GM06990 (cell line): ENCODE measurements around the gene ANKRD33B.

Source experiments
- DNase-seq: peaks from one replicate; pipeline ENCODE4 v3.0.0-alpha.2; 2011; ENCODE audit not compliant: insufficient read length; ENCODE audit errors: extremely low read depth
- H3K27me3 ChIP-seq: replicated peaks from 2 replicates; pipeline ENCODE4 v1.6.0; 2011; ENCODE audit warnings: low read length; ENCODE audit not compliant: control insufficient read depth, insufficient read depth
- H3K36me3 ChIP-seq: 2 replicates; pipeline ENCODE4 v1.5.1; 2011; ENCODE audit warnings: low read length; ENCODE audit not compliant: control insufficient read depth, insufficient read depth
- H3K4me3 ChIP-seq: replicated peaks from 2 replicates; pipeline ENCODE4 v1.5.1; 2011; ENCODE audit warnings: low read depth, mild to moderate bottlenecking, control low read depth, low read length
- TF ChIP-seq, protein P1 (sequence below): IDR thresholded peaks from 2 replicates; pipeline ENCODE4 v1.5.1; 2011; ENCODE audit warnings: low read length, control low read depth, mild to moderate bottlenecking, inconsistent platforms; ENCODE audit not compliant: insufficient read depth, poor library complexity, severe bottlenecking

Gene ANKRD33B

DNA sequence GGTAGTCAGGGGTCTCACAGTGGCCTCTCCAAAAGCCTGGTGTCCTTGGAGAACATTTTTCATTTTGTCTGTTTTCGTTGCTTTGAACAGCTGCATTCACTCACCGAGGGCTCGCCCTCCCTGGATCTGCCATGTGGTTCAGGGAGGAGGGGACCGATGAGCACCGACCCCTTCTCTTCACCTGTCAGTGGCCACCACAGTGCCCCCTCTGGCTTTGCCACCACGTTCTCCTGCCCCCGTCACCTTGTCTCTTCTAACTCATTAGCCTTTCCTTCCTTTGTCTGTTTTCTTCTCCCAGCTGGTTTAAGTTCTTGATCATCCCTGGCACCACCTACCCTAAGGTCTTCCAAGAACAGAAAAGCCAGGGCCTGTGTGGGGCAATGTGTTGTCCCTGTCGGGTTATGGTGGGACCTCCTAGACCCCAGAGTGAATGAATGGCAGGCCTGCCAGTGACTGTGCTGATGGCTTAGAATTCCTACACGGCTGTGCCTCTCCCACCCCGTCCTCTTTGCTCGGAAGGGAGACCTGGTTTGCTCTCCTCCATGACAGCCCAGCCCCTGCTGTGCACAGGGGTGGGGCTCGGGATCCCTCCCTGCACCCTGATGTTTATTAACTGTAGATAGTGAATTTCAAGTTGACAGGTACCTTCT lies 90.0 kb downstream of the ANKRD33B start:
- no peak for DNase-seq
- H3K27me3 ChIP-seq: no peaks in the 10 kb centered on the region
- TF ChIP-seq, protein P1, sequence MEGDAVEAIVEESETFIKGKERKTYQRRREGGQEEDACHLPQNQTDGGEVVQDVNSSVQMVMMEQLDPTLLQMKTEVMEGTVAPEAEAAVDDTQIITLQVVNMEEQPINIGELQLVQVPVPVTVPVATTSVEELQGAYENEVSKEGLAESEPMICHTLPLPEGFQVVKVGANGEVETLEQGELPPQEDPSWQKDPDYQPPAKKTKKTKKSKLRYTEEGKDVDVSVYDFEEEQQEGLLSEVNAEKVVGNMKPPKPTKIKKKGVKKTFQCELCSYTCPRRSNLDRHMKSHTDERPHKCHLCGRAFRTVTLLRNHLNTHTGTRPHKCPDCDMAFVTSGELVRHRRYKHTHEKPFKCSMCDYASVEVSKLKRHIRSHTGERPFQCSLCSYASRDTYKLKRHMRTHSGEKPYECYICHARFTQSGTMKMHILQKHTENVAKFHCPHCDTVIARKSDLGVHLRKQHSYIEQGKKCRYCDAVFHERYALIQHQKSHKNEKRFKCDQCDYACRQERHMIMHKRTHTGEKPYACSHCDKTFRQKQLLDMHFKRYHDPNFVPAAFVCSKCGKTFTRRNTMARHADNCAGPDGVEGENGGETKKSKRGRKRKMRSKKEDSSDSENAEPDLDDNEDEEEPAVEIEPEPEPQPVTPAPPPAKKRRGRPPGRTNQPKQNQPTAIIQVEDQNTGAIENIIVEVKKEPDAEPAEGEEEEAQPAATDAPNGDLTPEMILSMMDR: no peak
- H3K36me3 ChIP-seq: peaks cover 29% of the 10 kb centered on the region
- H3K4me3 ChIP-seq: no peak overlapping the region

DNA sequence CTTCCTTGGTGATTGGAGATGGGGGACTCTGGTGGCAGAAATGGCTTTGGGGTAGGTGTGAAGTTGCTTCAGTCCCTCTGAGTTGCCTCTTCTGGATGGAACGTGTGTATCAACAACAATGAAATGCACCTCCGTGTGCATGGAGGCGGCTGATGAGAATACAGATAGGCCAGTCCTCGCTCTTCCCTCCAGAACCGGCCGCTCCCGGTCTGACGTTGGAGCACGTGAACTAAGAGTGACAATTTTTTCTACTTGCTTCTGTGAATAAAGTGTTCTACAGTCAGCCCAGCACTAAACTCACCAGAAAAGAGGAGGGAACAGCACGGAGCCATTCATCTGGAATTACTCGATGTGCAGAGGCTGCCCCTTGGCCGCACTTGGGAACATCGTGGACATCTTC lies 90.7 kb downstream of the ANKRD33B start:
- DNase-seq: no peak
- TF ChIP-seq, protein P1: no peak
- no peaks in the 10 kb centered on the region for H3K27me3 ChIP-seq
- H3K4me3 ChIP-seq: no peak overlapping the region
- peaks cover 29% of the 10 kb centered on the region for H3K36me3 ChIP-seq

DNA sequence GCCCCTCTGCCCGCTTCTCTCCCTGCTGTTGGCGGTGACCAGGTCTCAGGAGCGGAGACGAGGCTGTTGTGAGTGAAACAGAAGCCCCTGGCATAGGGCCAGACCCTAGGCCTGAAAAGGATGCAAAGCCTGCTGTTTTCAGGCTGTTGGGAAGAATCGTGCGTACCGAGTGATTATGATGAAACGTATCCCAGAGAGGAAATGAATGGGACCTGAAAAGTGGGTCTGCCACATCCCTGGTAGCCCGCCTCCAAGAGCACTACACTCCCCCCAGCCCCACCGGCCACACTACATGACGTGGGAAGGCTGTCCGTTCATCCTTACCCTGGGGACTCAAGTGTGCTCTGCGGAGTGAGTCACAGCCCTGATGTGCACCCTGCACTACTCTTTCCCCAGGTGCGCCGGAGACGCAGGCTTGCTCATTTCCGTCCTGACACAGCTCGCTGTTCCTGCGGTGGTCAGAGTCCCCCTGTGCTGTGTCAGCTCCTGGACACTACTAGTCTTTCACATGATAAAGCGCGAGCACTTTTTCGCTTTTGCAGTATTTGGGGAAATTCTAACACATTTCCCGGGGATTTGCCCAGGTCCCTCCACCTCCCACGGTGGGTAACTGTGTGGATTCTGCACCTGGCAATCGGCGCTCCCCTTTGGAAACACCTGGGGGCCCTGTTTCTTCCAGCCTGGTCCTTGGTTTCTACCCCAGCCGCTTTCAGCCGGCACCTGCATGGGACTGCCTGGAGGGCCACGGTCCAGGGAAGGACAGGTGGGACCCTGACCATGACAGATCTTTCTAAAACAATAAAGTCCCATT lies 91.5 kb downstream of the ANKRD33B start:
- Histone ChIP-seq H3K27me3 (no peaks in the 10 kb centered on the region), H3K4me3 (no peak overlapping the region), H3K36me3 (peaks cover 27% of the 10 kb centered on the region)
- no peak for DNase-seq
- TF ChIP-seq, protein P1: no peak

DNA sequence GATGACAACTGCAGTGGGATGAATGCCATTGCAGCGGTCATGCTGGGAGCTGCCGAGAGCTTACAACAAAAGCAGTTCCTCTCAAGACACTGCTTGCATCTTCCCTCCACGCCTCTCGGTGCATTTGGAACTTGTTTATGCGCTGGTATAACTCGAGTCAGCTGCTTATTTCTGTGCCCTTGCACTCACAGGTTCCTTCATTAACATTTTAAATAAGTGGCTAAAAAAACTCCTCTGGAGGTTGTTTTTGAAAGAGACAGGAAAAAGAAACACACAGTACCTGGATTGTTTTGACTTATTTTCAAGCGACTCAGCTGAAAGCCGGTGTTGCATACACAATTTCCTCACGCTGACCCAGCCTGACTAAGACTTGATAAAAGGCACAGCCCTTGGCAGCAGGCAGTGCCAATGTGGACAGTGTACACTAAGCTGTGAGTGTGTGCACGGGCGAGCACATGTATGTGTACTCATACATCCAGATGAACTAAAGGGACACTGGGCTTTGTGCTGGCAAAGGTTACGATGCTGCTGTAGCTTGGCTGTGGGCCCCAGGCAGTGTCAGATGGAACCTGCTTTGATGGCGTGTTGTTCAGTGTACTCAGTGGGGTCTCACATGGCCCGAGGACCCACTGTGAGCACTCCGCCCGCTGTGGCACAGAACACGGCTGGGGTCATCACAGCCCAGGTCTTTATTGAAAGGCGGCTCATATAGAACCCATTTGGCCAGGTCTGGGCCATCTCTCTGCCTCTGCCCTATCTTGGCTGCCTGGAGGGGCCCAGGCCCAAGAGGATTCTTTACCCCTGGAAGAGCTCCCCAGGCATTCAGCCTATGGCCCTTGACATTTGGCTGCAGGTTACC lies 92.3 kb downstream of the ANKRD33B start:
- DNase-seq: no peak
- TF ChIP-seq, protein P1: no peak
- H3K27me3 ChIP-seq: no peaks in the 10 kb centered on the region
- no peak overlapping the region for H3K4me3 ChIP-seq
- peaks cover 24% of the 10 kb centered on the region for H3K36me3 ChIP-seq

DNA sequence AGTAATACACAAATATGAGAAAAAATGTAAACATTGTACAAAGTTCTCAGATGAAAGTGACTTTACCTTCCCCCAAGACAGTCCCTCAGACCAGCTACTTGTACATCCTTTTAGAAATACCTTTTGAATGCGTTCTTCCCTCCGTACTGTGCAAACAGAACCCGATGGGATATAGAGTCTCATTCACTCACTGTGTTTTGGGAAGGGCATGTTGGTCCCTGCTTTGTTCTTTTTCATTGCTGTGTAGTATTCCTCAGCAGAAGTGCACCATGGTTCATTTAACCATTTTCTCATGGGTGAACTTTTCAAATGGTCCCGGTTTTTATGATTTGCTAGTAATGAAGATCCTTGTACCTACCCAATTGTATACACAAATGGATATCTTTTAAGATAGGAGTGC lies 94.4 kb downstream of the ANKRD33B start:
- TF ChIP-seq, protein P1: no peak
- Histone ChIP-seq H3K27me3 (no peaks in the 10 kb centered on the region), H3K36me3 (peaks cover 13% of the 10 kb centered on the region), H3K4me3 (no peak overlapping the region)
- no peak for DNase-seq
